ENCODE data around the gene LRRFIP1. TPM values are rescaled to one million over a fixed set of nuclear protein-coding genes. Genes with fewer than 3 reads are reported as not detected.
"Not testable (repeated sequence)": the region's sequence is repeated elsewhere in the genome, so short reads cannot be mapped to it uniquely, and the experiment has no call there.

LRRFIP1 gene
- total RNA-seq, 3 donors from 2014 or later (not counting 1 experiment from before 2014, with no cell fraction given), result 163 to 207 (median 188) TPM

- WGBS (ENCODE audit: insufficient coverage), result 56% methylated on average over 12 of the region's 12 CpGs
- no peak for DNase-seq
- peak overlapping the region; percentile 51 for H3K4me3 Mint-ChIP-seq
- H3K4me1 Mint-ChIP-seq, result peaks cover 15 to 22% of the 10 kb centered on the region in 2 donors
- TF ChIP-seq CTCF (IDR thresholded peaks at IDR 0.05), result no peak
- H3K27ac Mint-ChIP-seq, result peak overlapping the region in 1 of 2 donors; percentile 72
- peak in 2 of 3 donors; percentile 24 to 27 for ATAC-seq
- intact Hi-C loops (cut with micrococcal nuclease), result no loop called here
- Histone ChIP-seq H3K36me3 (ENCODE audit: control insufficient read depth, insufficient read depth, low read length) (no peaks in the 10 kb centered on the region), H3K27me3 (ENCODE audit: control insufficient read depth, insufficient read depth, low read length) (no peaks in the 10 kb centered on the region), H3K9me3 (ENCODE audit: control insufficient read depth, insufficient read depth, low read length) (no peaks in the 10 kb centered on the region), H3K27ac (ENCODE audit: low read length) (no peak overlapping the region), H3K4me1 (ENCODE audit: control insufficient read depth, insufficient read depth, low read length) (peaks cover 20% of the 10 kb centered on the region), H3K4me3 (ENCODE audit: low read length) (no peak overlapping the region)
- H3K36me3 Mint-ChIP-seq, result no peaks in the 10 kb centered on the region
- H3K9me3 Mint-ChIP-seq, result no peaks in the 10 kb centered on the region
- peaks cover 8 to 15% of the 10 kb centered on the region in 2 donors for H3K27me3 Mint-ChIP-seq (ENCODE audit: low read depth in 2 of 2)
Observed at GRCh38 chr2:237663517-237664110, 36.2 kb downstream of the LRRFIP1 start.

GRCh38 chr2:237664151-237664550 lies 36.8 kb downstream of the LRRFIP1 start:
- peak in 2 of 3 donors; percentile 17 to 29 for ATAC-seq
- Histone ChIP-seq H3K9me3 (ENCODE audit: control insufficient read depth, insufficient read depth, low read length) (no peaks in the 10 kb centered on the region), H3K4me1 (ENCODE audit: control insufficient read depth, insufficient read depth, low read length) (peaks cover 20% of the 10 kb centered on the region), H3K4me3 (ENCODE audit: low read length) (no peak overlapping the region), H3K27me3 (ENCODE audit: control insufficient read depth, insufficient read depth, low read length) (no peaks in the 10 kb centered on the region), H3K36me3 (ENCODE audit: control insufficient read depth, insufficient read depth, low read length) (no peaks in the 10 kb centered on the region), H3K27ac (ENCODE audit: low read length) (no peak overlapping the region)
- no peaks in the 10 kb centered on the region for H3K9me3 Mint-ChIP-seq
- H3K27me3 Mint-ChIP-seq (ENCODE audit: low read depth in 2 of 2), result peaks cover 8 to 15% of the 10 kb centered on the region in 2 donors
- peak overlapping the region in 1 of 2 donors; percentile 72 for H3K27ac Mint-ChIP-seq
- H3K4me1 Mint-ChIP-seq, result peaks cover 15 to 22% of the 10 kb centered on the region in 2 donors
- 74% methylated on average over 17 of the region's 17 CpGs for WGBS (ENCODE audit: insufficient coverage)
- H3K4me3 Mint-ChIP-seq, result no peak overlapping the region
- DNase-seq, result no peak
- no peaks in the 10 kb centered on the region for H3K36me3 Mint-ChIP-seq
- TF ChIP-seq CTCF (IDR thresholded peaks at IDR 0.05), result no peak
- intact Hi-C loops (cut with micrococcal nuclease), result no loop called here

GRCh38 chr2:237665713-237666143 lies 38.3 kb downstream of the LRRFIP1 start:
- no peak for TF ChIP-seq CTCF (IDR thresholded peaks at IDR 0.05)
- intact Hi-C loops (cut with micrococcal nuclease), result no loop called here
- ATAC-seq (no peak), DNase-seq (no peak)
- no peak overlapping the region for H3K27ac Mint-ChIP-seq
- WGBS (ENCODE audit: insufficient coverage), result 74% methylated on average over 7 of the region's 7 CpGs
- Histone ChIP-seq H3K27me3 (ENCODE audit: control insufficient read depth, insufficient read depth, low read length) (no peaks in the 10 kb centered on the region), H3K27ac (ENCODE audit: low read length) (no peak overlapping the region), H3K9me3 (ENCODE audit: control insufficient read depth, insufficient read depth, low read length) (no peaks in the 10 kb centered on the region), H3K4me1 (ENCODE audit: control insufficient read depth, insufficient read depth, low read length) (peaks cover 20% of the 10 kb centered on the region), H3K36me3 (ENCODE audit: control insufficient read depth, insufficient read depth, low read length) (no peaks in the 10 kb centered on the region), H3K4me3 (ENCODE audit: low read length) (no peak overlapping the region)
- H3K9me3 Mint-ChIP-seq, result no peaks in the 10 kb centered on the region
- peaks cover 15 to 22% of the 10 kb centered on the region in 2 donors for H3K4me1 Mint-ChIP-seq
- H3K4me3 Mint-ChIP-seq, result no peak overlapping the region
- H3K27me3 Mint-ChIP-seq (ENCODE audit: low read depth in 2 of 2), result peaks cover 8 to 15% of the 10 kb centered on the region in 2 donors
- no peaks in the 10 kb centered on the region for H3K36me3 Mint-ChIP-seq

- intact Hi-C loops (cut with micrococcal nuclease), result no loop called here
- no peak for DNase-seq
- Histone ChIP-seq H3K9me3 (ENCODE audit: control insufficient read depth, insufficient read depth, low read length) (no peaks in the 10 kb centered on the region), H3K27me3 (ENCODE audit: control insufficient read depth, insufficient read depth, low read length) (no peaks in the 10 kb centered on the region), H3K4me3 (ENCODE audit: low read length) (no peak overlapping the region), H3K4me1 (ENCODE audit: control insufficient read depth, insufficient read depth, low read length) (peaks cover 20% of the 10 kb centered on the region), H3K36me3 (ENCODE audit: control insufficient read depth, insufficient read depth, low read length) (no peaks in the 10 kb centered on the region), H3K27ac (ENCODE audit: low read length) (no peak overlapping the region)
- Mint-ChIP-seq H3K36me3 (no peaks in the 10 kb centered on the region), H3K27ac (no peak overlapping the region), H3K4me1 (peaks cover 15 to 22% of the 10 kb centered on the region in 2 donors), H3K9me3 (no peaks in the 10 kb centered on the region), H3K4me3 (no peak overlapping the region), H3K27me3 (ENCODE audit: low read depth in 2 of 2) (peaks cover 8 to 15% of the 10 kb centered on the region in 2 donors)
- ATAC-seq, result no peak
- 81% methylated on average over 7 of the region's 7 CpGs for WGBS (ENCODE audit: insufficient coverage)
- TF ChIP-seq CTCF (IDR thresholded peaks at IDR 0.05), result no peak
Observed at GRCh38 chr2:237666606-237667005, 39.2 kb downstream of the LRRFIP1 start.

GRCh38 chr2:237667050-237667576 lies 39.7 kb downstream of the LRRFIP1 start:
- H3K27ac ChIP-seq (ENCODE audit: low read length); H3K4me3 ChIP-seq (ENCODE audit: low read length); H3K9me3 ChIP-seq (ENCODE audit: control insufficient read depth, insufficient read depth, low read length); ATAC-seq; H3K9me3 Mint-ChIP-seq; DNase-seq; H3K27me3 ChIP-seq (ENCODE audit: control insufficient read depth, insufficient read depth, low read length); H3K36me3 ChIP-seq (ENCODE audit: control insufficient read depth, insufficient read depth, low read length); H3K36me3 Mint-ChIP-seq; H3K4me3 Mint-ChIP-seq; H3K27ac Mint-ChIP-seq; intact Hi-C loops (cut with micrococcal nuclease): not testable (repeated sequence)
- H3K4me1 Mint-ChIP-seq, result peaks cover 15 to 22% of the 10 kb centered on the region in 2 donors
- WGBS (ENCODE audit: insufficient coverage), result 73% methylated on average over 6 of the region's 6 CpGs
- peaks cover 8 to 15% of the 10 kb centered on the region in 2 donors for H3K27me3 Mint-ChIP-seq (ENCODE audit: low read depth in 2 of 2)
- peaks cover 20% of the 10 kb centered on the region for H3K4me1 ChIP-seq (ENCODE audit: control insufficient read depth, insufficient read depth, low read length)
